GM19099 (cell line): ENCODE results near the gene RGPD4.

Source experiments
- POLR2A ChIP-seq: IDR thresholded peaks from 3 replicates; pipeline ENCODE4 v1.6.1; 2011; ENCODE audit warnings: low read depth; ENCODE audit not compliant: insufficient read length; ENCODE audit errors: extremely low read depth

RGPD4 gene

GRCh38 chr2:107825206-107825563 is 1.5 kb upstream of the RGPD4 start:
- TF ChIP-seq POLR2A, result no peak

DNA sequence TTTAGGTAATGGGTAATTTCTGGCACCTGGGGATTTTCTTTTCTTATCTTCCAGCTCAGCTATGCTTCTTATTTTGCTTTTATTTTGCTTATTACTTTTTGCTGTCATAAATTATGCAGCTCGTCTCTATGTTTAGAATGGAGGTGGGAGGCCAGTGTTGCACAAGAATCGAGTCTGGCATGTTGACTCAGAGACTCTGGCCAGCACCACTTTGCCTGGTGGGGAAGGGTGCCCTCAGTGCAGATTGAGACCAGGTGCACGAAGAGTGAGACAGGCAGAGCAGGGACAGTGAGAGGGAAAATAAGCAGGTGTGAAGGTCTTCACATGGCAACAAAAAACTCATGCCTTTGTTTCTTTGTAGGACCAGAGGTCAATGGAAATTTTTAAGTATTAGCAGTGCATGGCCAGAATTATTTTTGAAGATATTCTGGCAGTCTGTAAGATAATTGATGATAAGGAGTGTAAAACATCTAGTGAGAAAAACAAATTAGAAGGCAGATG is 100.4 kb downstream of the RGPD4 start:
- no peak for TF ChIP-seq POLR2A

- TF ChIP-seq POLR2A, result no peak
These were observed 104.7 kb downstream of the RGPD4 start for GRCh38 chr2:107931412-107931811.

- no peak for TF ChIP-seq POLR2A
These were observed 105.8 kb downstream of the RGPD4 start for GRCh38 chr2:107932488-107932887.

- TF ChIP-seq POLR2A, result no peak
These were observed 106.3 kb downstream of the RGPD4 start for GRCh38 chr2:107932979-107933378.

DNA sequence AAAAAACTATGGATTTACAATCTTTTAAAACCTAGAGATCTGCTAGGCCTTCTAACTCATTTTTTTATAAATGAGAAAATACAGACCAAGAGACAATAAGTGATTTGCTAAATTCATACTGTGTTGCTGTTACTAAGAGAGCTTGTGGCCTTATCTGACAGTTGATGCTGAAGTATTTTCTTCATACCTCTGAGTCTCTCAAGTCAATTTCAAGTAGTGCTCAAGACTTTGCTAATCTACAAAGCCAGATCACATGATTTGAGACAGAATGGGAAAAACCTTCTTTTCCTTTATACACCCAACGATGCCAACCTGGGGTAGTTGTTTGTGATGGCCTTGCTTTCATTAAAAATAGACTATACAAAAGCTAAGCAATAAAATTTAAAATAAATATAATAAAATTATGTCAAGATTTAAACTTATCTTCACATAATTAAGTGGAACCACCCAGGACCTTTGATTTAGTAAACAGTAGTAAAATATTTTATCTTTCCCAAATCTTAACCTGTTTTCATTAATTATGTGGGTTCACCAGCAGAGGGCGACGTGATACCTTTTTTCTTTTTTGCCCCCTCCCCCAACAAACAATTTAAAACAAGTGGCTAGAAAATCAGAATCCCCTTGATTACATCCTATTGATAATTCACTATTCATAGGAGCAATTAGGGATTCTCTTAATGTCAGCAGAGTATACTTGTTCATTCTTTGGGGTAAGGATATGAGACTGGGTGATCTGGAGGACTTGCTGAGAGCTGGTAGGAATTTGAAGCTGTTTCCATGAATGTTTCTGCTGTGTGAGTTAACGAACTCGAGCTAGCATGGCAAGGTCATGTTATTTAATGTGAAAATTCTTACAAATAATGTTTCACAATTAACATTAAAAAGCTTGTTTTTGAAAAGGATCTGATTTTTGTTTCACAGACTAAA is 110.0 kb downstream of the RGPD4 start:
- TF ChIP-seq POLR2A, result no peak
